ENCODE measurements around the gene ITIH6.
"Not testable (repeated sequence)": the region's sequence is repeated elsewhere in the genome, so short reads cannot be mapped to it uniquely, and the experiment has no call there.

The ITIH6 gene

GRCh38 chrX:54747733-54748393 lies 50.2 kb downstream of the ITIH6 start:
- Histone ChIP-seq H3K4me3 (no peak overlapping the region), H3K27ac (no peak overlapping the region)
- DNase-seq (ENCODE audit: low spot score), result no peak
- TF ChIP-seq CTCF (IDR thresholded peaks at IDR 0.05), result no peak

- Histone ChIP-seq H3K27ac (no peak overlapping the region), H3K4me3 (no peak overlapping the region)
- TF ChIP-seq CTCF (IDR thresholded peaks at IDR 0.05), result no peak
- DNase-seq (ENCODE audit: low spot score), result no peak
Observed at GRCh38 chrX:54746928-54747327, 51.1 kb downstream of the ITIH6 start.

GRCh38 chrX:54745676-54746075 lies 52.4 kb downstream of the ITIH6 start:
- H3K4me3 ChIP-seq, result no peak overlapping the region
- no peak for DNase-seq (ENCODE audit: low spot score)
- no peak for TF ChIP-seq CTCF (IDR thresholded peaks at IDR 0.05)

GRCh38 chrX:54738567-54738966 lies 59.5 kb downstream of the ITIH6 start:
- not testable (repeated sequence) for H3K27ac ChIP-seq; DNase-seq (ENCODE audit: low spot score); H3K4me3 ChIP-seq

More at GRCh38 chrX:54745676-54746075, 52.4 kb downstream of the ITIH6 start:
- no peak overlapping the region for H3K27ac ChIP-seq

- not testable (repeated sequence) for H3K27ac ChIP-seq; DNase-seq (ENCODE audit: low spot score)
Observed at GRCh38 chrX:54736298-54736942, 61.6 kb downstream of the ITIH6 start.

GRCh38 chrX:54721424-54721823 lies 76.6 kb downstream of the ITIH6 start:
- no peak overlapping the region for H3K4me3 ChIP-seq
- DNase-seq (ENCODE audit: low spot score), result no peak
- no peak overlapping the region for H3K27ac ChIP-seq
- TF ChIP-seq CTCF (IDR thresholded peaks at IDR 0.05), result no peak

More at GRCh38 chrX:54736298-54736942, 61.6 kb downstream of the ITIH6 start:
- not testable (repeated sequence) for H3K4me3 ChIP-seq

GRCh38 chrX:54715621-54716020 lies 82.4 kb downstream of the ITIH6 start:
- no peak overlapping the region for H3K27ac ChIP-seq
- no peak for DNase-seq (ENCODE audit: low spot score)
- no peak overlapping the region for H3K4me3 ChIP-seq
- TF ChIP-seq CTCF (IDR thresholded peaks at IDR 0.05), result no peak

- Histone ChIP-seq H3K27ac (no peak overlapping the region), H3K4me3 (no peak overlapping the region)
- no peak for DNase-seq (ENCODE audit: low spot score)
- TF ChIP-seq CTCF (IDR thresholded peaks at IDR 0.05), result no peak
Observed at GRCh38 chrX:54714424-54714823, 83.6 kb downstream of the ITIH6 start.
